VCaP (cell line): ENCODE data around the gene BAK1.

ENCODE experiments used
- H3K27ac ChIP-seq: fragments of 450-650 bp; 2 replicates; pipeline ENCODE4 v1.5.1; 2017
- TF ChIP-seq, protein P1 (sequence below): fragments of 450-650 bp; conservative IDR thresholded peaks from 2 replicates; pipeline ENCODE4 v1.5.1; 2017; ENCODE audit warnings: mild to moderate bottlenecking, moderate library complexity

Gene BAK1

DNA sequence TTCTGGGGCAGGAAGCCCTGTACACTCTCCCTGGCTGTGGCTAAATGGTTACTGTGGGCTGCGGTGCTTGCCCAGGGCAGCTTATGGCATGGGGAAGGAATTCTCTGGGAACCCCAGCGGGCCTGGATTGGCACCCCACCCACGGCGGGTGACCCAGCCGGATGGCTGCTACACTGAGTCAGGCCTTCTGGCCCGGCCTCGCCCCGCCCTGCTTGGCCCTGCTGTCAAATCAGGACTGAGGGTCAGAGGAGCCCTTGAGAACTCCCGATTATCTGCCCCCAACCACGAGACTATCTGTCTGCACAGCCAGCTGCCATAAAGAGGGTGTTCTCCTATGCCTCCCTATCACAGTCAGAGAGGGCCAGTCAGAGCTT is 33.7 kb upstream of the BAK1 start:
- H3K27ac ChIP-seq = no peak overlapping the region
- TF ChIP-seq, protein P1, sequence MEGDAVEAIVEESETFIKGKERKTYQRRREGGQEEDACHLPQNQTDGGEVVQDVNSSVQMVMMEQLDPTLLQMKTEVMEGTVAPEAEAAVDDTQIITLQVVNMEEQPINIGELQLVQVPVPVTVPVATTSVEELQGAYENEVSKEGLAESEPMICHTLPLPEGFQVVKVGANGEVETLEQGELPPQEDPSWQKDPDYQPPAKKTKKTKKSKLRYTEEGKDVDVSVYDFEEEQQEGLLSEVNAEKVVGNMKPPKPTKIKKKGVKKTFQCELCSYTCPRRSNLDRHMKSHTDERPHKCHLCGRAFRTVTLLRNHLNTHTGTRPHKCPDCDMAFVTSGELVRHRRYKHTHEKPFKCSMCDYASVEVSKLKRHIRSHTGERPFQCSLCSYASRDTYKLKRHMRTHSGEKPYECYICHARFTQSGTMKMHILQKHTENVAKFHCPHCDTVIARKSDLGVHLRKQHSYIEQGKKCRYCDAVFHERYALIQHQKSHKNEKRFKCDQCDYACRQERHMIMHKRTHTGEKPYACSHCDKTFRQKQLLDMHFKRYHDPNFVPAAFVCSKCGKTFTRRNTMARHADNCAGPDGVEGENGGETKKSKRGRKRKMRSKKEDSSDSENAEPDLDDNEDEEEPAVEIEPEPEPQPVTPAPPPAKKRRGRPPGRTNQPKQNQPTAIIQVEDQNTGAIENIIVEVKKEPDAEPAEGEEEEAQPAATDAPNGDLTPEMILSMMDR = no peak

DNA sequence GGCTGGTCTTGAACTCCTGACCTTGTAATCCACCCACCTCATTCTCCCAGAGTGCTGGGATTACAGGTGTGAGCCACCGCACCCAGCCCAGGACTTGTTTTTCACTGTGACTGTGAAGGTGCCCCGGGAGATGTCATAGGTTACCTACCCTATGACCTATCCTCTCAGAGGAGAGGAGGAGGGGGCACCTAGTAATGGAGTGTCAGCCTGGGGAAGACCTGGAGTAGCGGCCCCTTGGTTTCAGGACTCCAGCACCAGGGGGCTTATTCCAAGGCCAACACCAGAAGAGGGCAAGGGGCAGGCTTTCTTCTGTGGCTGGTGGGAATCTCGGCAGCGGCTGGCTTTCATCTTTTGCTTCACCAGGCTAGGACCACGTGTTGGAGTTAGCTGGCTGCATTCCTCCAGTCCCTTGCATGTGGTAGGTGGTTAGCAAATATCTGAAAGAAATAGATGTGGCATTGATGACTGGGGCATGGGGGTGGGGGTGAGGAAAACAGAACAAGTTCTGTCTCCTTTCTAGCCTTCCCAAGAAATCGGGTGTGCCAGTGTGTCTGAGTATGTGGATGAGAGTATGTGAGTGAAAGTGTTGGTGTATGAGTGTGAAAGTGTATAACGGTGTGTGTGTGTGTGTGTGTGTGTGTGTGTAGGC is 33.2 kb upstream of the BAK1 start:
- H3K27ac ChIP-seq = no peak overlapping the region
- TF ChIP-seq, protein P1 = no peak

DNA sequence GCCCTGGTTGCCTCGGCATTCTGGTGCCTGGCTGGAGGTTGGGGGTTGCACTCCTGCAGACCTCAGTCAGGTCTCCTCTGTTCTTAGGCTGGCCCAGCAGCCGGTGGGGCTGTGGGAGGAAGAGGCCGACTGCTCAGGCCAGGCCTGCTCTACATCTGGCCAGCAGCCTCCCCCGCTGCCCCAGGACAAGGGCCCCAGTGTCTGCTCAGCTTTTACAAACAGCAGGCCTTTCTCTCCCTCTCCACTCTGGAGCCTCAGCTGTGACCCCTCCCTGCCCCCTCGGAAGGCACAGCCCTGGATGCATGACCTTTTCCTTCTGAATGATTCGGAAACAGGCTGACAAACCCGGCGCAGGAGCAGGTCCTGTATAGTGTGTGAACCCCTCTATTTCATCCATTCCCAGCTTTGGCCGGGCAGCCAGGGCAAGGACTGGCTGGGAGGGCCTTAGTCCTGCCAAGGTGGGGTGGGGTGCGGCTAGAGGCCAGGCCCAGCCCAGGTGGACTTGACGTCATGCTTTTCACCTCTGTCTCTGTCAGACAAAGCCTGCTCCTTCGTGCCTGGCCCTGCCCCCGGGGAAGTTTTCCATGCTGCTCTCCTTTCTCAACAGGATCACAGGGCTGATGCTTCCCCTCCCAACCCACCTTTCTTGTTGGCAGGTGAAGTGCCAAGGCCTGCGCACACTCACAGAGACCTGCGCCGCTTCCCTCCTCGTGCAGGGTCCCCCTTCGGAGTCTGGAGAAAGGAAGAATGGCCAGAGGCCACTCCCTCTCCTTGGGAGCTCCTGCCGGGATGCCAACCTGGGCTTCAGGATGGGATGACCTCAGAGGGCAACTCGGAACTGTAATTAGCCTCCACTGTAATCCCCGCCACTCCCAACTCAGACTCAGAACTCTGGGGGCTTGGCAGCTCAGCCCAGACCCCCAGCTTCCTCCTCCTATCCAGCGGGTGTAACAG is 31.0 kb upstream of the BAK1 start:
- TF ChIP-seq, protein P1 = no peak
- no peak overlapping the region for H3K27ac ChIP-seq

DNA sequence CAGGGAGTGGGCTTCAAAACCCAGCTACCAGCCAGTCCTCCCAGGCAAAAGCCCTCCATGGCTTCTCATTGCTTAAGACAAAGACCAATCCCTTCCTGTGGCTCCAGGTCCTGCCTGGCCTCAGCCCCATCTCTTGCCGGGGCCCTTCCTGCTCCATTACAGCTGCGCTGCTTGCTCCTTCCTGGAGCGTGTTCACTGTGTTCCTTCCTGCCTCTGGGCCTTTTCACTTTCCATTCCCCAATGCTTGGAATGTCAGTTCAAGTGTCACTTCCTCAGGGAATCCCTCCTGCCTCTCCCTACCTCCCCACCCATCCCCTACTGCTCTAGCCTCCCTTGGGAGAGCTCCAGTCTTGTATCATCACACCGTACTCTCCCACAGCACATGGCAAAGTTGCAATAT is 30.0 kb upstream of the BAK1 start:
- H3K27ac ChIP-seq = no peak overlapping the region
- TF ChIP-seq, protein P1 = no peak

DNA sequence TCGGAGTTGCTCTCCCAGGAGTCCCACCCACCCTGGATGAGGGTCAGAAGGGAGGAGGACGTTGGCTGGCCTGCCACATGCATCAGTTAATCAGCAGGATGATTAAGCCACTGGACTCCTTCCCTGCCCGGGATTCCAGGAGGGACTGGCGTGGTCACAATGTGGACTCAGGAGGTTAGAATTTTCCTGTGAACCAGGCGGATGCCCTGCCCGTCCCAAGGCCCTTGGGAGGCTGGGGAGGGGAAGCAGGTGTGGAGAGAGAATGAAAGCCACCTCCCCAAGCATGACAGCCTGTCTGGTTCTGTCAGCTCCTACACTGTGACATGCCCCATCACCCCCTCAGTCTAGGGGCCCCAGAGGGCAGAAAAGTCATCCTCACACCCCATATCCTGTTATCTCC is 29.5 kb upstream of the BAK1 start:
- TF ChIP-seq, protein P1 = no peak
- no peak overlapping the region for H3K27ac ChIP-seq

DNA sequence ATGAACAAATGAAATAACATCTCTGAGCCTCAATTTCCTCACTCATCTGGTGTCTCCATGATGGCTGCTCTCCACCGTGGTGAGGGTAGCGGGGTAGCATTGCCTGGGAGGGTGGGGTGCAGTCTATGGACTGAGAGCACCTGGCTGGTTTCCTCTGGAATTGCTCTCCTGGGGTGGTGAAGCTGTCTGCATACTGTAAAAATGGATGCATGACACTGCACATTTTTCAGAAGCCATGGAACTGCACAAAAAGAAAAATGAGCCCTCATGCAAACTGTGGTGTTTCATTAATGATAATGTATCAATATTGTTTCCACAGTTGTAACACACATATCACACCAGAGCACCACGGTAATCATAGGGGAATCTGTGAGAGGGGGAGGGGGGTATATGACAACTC is 28.9 kb upstream of the BAK1 start:
- H3K27ac ChIP-seq = no peak overlapping the region
- TF ChIP-seq, protein P1 = no peak

DNA sequence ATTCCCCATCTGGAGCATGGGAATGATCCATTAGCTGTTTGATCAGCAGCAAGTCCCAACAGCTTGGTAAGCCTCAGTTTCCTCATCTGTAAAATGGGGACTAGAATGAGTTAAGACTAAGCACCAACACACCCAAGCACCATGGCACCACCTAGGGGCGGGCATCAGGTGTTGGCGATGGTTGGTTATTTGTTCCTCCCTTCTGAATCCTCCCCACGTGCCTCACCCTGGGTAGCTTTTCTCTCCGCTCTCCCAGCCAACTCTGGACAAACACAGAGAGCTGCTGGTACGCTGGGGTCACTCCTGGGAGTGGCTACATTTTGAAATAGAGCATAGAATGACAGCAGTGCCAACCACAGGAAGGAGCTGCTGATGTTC is 27.7 kb upstream of the BAK1 start:
- H3K27ac ChIP-seq = no peak overlapping the region
- TF ChIP-seq, protein P1 = peak; percentile 60
